HUES48 (cell line): ENCODE measurements around the gene TRIM61.
"Not testable (repeated sequence)": the region's sequence is repeated elsewhere in the genome, so short reads cannot be mapped to it uniquely, and the experiment has no call there.

ENCODE experiments used
- H3K27ac ChIP-seq: one replicate; pipeline ENCODE4 v1.7.0; 2013; ENCODE audit warnings: low read depth, low read length, inconsistent platforms
- H3K27me3 ChIP-seq: 2 replicates; pipeline ENCODE4 v1.6.1; 2013; ENCODE audit warnings: mild to moderate bottlenecking, low read length; ENCODE audit not compliant: control insufficient read depth, insufficient read depth
- H3K36me3 ChIP-seq: 2 replicates; pipeline ENCODE4 v1.6.1; 2013; ENCODE audit warnings: low read length; ENCODE audit not compliant: control insufficient read depth, insufficient read depth
- H3K4me1 ChIP-seq: 2 replicates; pipeline ENCODE4 v1.6.1; 2013; ENCODE audit warnings: mild to moderate bottlenecking, low read length; ENCODE audit not compliant: control insufficient read depth, insufficient read depth
- H3K4me3 ChIP-seq: 2 replicates; pipeline ENCODE4 v1.5.1; 2013; ENCODE audit warnings: mild to moderate bottlenecking, low read depth, low read length
- H3K9ac ChIP-seq: 2 replicates; pipeline ENCODE4 v1.6.1; 2013; ENCODE audit warnings: mild to moderate bottlenecking, low read depth, low read length, moderate library complexity
- H3K9me3 ChIP-seq: 2 replicates; pipeline ENCODE4 v1.6.1; 2013; ENCODE audit warnings: low read length; ENCODE audit not compliant: control insufficient read depth, insufficient read depth

TRIM61 gene

DNA sequence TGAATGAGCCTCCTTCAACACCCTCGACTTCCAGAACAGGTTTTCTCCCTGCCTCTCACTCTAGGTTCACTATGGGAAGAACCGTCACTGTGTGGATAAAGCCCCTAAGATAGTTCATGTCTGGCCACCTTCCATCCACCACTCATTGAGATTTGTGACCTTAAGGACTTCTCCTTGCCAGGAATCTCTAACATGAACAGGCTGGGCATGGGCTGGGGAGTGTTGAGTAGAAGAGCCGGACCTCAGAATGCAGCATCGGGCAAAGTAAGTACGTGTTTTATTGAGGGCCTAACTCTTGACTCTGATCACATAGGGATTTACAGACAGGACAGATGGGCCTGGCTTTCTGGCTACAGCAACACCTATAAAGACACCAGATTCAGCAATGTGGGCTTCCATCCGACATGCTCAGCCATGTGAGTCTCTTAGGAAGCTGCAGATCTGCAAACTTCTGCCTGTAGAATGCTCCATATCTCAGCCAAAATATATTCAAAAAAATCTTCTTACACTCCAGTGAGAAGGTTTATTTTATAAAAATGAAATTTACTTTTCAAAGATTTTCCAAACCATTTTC lies 28.0 kb upstream of the TRIM61 start:
- Histone ChIP-seq H3K4me3 (no peak overlapping the region), H3K9ac (no peak overlapping the region), H3K27me3 (no peaks in the 10 kb centered on the region), H3K4me1 (no peaks in the 10 kb centered on the region), H3K36me3 (no peaks in the 10 kb centered on the region), H3K9me3 (no peaks in the 10 kb centered on the region), H3K27ac (no peak overlapping the region)

DNA sequence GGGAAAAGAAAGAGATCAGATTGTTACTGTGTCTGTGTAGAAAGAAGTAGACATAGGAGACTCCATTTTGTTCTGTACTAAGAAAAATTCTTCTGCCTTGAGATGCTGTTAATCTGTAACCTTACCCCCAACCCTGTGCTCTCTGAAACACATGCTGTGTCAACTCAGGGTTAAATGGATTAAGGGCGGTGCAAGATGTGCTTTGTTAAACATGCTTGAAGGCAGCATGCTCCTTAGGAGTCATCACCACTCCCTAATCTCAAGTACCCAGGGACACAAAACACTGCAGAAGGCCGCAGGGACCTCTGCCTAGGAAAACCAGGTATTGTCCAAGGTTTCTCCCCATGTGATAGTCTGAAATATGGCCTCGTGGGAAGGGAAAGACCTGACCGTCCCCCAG lies 24.5 kb upstream of the TRIM61 start:
- not testable (repeated sequence) for H3K36me3 ChIP-seq, H3K27ac ChIP-seq, H3K4me1 ChIP-seq, H3K9ac ChIP-seq, H3K27me3 ChIP-seq, H3K9me3 ChIP-seq, H3K4me3 ChIP-seq

DNA sequence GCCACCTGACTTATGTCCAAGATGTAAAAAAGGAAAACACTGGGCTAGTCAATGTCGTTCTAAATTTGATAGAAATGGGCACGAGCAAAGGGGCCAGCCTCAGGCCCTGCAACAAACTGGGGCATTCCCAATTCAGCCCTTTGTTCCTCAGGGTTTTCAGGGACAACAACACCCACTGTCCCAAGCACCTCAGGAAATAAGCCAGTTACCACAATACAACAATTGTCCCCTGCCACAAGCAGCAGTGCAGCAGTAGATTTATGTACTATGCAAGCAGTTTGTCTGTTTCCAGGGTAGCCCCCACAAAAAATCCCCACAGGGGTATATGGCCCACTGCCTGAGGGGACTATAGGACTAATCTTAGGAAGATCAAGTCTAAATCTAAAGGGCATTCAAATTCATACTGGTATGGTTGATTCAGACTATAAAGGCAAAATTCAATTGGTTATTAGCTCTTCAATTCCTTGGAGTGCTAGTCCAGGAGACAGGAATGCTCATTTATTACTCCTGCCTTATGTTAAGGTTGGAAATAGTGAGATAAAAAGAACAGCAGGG lies 21.1 kb upstream of the TRIM61 start:
- H3K27ac ChIP-seq, H3K36me3 ChIP-seq, H3K4me3 ChIP-seq, H3K4me1 ChIP-seq, H3K9me3 ChIP-seq, H3K9ac ChIP-seq, H3K27me3 ChIP-seq: not testable (repeated sequence)

DNA sequence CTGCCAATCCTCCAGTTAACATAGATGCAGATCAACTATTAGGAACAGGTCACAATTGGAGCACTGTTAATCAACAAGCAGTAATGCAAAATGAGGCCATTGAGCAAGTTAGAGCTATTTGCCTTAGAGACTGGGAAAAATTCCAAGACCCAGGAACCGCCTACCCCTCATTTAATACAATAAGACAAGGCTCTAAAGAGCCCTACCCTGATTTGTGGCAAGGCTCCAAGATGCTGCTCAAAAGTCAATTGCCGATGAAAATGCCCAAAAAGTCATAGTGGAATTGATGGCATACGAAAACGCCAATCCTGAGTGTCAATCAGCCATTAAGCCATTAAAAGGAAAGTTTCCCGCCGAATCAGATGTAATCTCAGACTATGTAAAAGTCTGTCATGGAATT lies 20.5 kb upstream of the TRIM61 start:
- H3K36me3 ChIP-seq: no peaks in the 10 kb centered on the region
- H3K9ac ChIP-seq: no peak overlapping the region
- no peaks in the 10 kb centered on the region for H3K4me1 ChIP-seq
- H3K27me3 ChIP-seq: no peaks in the 10 kb centered on the region
- H3K4me3 ChIP-seq: no peak overlapping the region
- no peak overlapping the region for H3K27ac ChIP-seq
- H3K9me3 ChIP-seq: no peaks in the 10 kb centered on the region

DNA sequence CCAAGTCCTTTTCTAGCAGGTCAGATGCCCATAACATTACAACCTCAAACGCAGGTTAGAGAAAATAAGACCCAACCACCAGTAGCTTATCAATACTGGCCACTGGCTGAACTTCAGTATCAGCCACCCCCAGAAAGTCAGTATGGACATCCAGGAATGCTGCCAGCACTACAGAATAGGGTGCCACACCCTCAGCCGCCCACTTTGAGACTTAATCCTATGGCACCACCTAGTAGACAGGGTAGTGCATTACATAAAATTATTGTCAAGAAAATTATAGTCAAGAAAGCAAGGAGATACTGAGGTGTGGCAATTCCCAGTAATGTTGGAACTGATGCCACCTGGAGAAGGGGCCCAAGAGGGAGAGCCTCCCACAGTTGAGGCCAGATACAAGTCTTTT lies 19.9 kb upstream of the TRIM61 start:
- Histone ChIP-seq H3K4me3 (no peak overlapping the region), H3K27ac (no peak overlapping the region), H3K9me3 (no peaks in the 10 kb centered on the region), H3K36me3 (no peaks in the 10 kb centered on the region), H3K9ac (no peak overlapping the region), H3K4me1 (no peaks in the 10 kb centered on the region), H3K27me3 (no peaks in the 10 kb centered on the region)

DNA sequence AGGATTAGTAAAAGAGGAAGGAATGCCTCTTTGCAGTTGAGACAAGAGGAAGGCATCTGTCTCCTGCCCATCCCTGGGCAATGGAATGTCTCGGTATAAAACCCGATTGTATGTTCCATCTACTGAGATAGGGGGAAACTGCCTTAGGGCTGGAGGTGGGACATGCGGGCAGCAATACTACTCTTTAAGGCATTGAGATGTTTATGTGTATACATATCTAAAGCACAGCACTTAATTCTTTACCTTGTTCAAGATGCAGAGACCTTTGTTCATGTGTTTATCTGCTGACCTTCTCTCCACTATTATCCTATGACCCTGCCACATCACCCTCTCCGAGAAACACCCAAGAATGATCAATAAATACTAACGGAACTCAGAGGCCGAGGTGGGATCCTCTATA lies 18.7 kb upstream of the TRIM61 start:
- not testable (repeated sequence) for H3K9me3 ChIP-seq, H3K27me3 ChIP-seq, H3K4me3 ChIP-seq, H3K27ac ChIP-seq, H3K36me3 ChIP-seq, H3K4me1 ChIP-seq, H3K9ac ChIP-seq

DNA sequence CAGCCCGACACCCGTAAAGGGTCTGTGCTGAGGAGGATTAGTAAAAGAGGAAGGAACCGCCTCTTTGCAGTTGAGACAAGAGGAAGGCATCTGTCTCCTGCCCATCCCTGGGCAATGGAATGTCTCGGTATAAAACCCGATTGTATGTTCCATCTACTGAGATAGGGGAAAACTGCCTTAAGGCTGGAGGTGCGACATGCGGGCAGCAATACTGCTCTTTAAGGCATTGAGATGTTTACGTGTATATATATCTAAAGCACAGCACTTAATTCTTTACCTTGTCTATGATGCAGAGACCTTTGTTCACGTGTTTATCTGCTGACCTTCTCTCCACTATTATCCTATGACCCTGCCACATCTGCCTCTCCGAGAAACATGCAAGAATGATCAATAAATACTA lies 13.3 kb upstream of the TRIM61 start:
- H3K9me3 ChIP-seq, H3K9ac ChIP-seq, H3K4me3 ChIP-seq, H3K4me1 ChIP-seq, H3K27ac ChIP-seq, H3K27me3 ChIP-seq, H3K36me3 ChIP-seq: not testable (repeated sequence)

DNA sequence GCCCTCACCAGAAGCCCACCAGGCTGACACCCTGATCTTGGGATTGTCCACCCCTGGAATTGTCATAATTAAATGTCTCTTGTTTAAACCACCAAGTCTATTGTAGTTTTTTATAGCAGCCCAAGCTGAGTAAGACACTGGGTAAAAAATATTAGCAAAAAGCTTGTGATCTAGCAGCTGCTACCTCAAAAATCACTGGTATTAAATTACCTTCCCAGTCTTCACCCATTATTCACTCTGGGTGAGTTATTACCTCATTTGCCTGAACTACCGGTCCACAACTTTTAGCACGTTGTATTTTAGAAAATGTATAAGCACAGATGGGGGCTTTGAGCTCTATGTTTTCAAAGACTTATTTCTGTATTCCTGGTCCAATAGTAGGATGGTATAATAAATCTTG lies 12.0 kb upstream of the TRIM61 start:
- H3K27ac ChIP-seq: no peak overlapping the region
- no peaks in the 10 kb centered on the region for H3K9me3 ChIP-seq
- no peaks in the 10 kb centered on the region for H3K4me1 ChIP-seq
- no peaks in the 10 kb centered on the region for H3K36me3 ChIP-seq
- no peak overlapping the region for H3K9ac ChIP-seq
- no peak overlapping the region for H3K4me3 ChIP-seq
- H3K27me3 ChIP-seq: no peaks in the 10 kb centered on the region

DNA sequence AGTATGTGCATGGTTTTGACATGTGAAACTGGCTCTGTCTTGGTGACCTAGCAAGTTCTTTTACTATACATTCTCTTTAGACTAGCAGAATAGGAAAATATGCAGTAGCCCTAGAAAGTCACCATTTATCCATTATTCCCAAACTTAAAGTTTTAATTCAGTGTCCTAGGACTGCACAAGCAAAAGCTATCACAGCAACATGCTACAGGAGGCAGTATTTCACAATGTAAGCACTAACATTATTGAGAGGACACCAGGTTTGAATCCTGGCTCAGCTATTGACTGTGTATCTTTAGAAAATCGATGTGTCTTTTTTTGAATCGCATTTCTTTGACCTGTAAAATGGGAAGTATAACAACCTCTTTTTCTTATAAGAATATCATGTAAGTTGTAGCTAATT lies 5.5 kb downstream of the TRIM61 start:
- not testable (repeated sequence) for H3K4me1 ChIP-seq, H3K27ac ChIP-seq, H3K4me3 ChIP-seq, H3K9me3 ChIP-seq, H3K27me3 ChIP-seq, H3K9ac ChIP-seq
- H3K36me3 ChIP-seq: peaks cover 50% of the 10 kb centered on the region

DNA sequence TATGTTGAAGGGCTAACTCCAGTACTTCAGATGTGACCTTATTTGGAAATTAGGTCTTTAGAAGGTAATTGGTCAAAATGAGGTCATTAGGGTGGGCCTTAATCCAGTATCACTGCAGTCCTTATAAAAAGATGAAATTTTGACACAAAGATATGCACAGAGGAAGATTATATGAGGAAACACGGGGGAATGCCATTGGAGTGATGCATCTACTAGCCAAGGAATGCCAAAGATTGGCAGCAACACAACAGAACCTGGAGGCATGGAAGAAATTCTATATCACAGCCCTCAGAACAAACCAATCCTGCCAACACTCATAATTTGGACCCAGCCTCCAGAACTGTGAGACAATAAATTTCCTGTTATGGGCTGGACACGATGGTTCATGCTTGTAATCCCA lies 17.6 kb downstream of the TRIM61 start:
- H3K27ac ChIP-seq: no peak overlapping the region

DNA sequence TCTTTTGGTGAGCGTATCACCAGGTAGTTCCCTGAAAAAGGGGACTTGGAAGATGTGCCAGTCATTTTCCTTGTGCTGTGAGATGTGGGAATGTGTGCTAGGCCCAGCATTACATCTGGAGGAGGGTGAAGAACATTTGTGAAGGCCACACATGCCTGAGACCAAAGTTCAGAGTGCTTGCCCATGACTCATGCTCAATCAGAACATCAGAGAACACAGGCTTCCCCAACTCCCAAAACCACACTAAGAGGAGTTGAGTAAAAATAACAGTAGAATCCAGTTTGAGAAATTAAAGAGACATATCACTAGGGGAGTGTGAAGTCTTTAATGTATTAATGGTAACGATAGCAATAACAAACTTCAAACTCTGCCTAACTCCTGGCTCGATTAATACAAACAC lies 18.0 kb downstream of the TRIM61 start:
- H3K36me3 ChIP-seq, H3K27me3 ChIP-seq, H3K27ac ChIP-seq, H3K9me3 ChIP-seq, H3K4me3 ChIP-seq, H3K9ac ChIP-seq: not testable (repeated sequence)
- H3K4me1 ChIP-seq: peaks cover 16% of the 10 kb centered on the region

More for the DNA sequence above, 17.6 kb downstream of the TRIM61 start:
- Histone ChIP-seq H3K4me3 (no peak overlapping the region), H3K9ac (no peak overlapping the region), H3K4me1 (peaks cover 16% of the 10 kb centered on the region), H3K27me3 (no peaks in the 10 kb centered on the region), H3K9me3 (no peaks in the 10 kb centered on the region), H3K36me3 (no peaks in the 10 kb centered on the region)
